Endothelial cell of umbilical vein (primary cell): ENCODE results near the gene PDE7B.

Experiments
- CTCF ChIP-seq, 2 donors: IDR thresholded peaks; 1 replicate in 1 of 2; 2 replicates in 1 of 2; pipeline ENCODE4 v1.5.1; 2011; ENCODE audit warnings: low read length in 2 of 2, mild to moderate bottlenecking in 2 of 2, moderate library complexity in 2 of 2, control low read depth in 1 of 2, inconsistent platforms in 1 of 2, low read depth in 1 of 2; ENCODE audit not compliant: insufficient read depth in 1 of 2; ENCODE audit errors: extremely low read depth in 1 of 2
- EZH2 ChIP-seq: IDR thresholded peaks from 2 replicates; pipeline ENCODE4 v1.6.1; 2012; ENCODE audit warnings: borderline replicate concordance, low read depth, mild to moderate bottlenecking, moderate library complexity, low read length, inconsistent platforms; ENCODE audit not compliant: severe bottlenecking
- GATA2 ChIP-seq: IDR thresholded peaks from 2 replicates; pipeline ENCODE4 v1.7.0; 2011; ENCODE audit warnings: low read depth, mild to moderate bottlenecking, moderate library complexity, mixed read lengths, low read length; ENCODE audit not compliant: insufficient read length, insufficient read depth
- JUN ChIP-seq: IDR thresholded peaks from 2 replicates; pipeline ENCODE4 v1.6.1; 2011; ENCODE audit warnings: borderline replicate concordance, low read depth; ENCODE audit not compliant: insufficient read length, insufficient read depth
- MYC ChIP-seq: IDR thresholded peaks from one replicate; pipeline ENCODE4 v1.6.1; 2011; ENCODE audit warnings: mild to moderate bottlenecking, low read depth, low read length
- POLR2A ChIP-seq: IDR thresholded peaks from 2 replicates; pipeline ENCODE4 v1.6.1; 2012; ENCODE audit warnings: low read depth, mild to moderate bottlenecking, control low read depth, low read length
- POLR2AphosphoS5 ChIP-seq: IDR thresholded peaks from 2 replicates; pipeline ENCODE4 v1.6.1; 2012; ENCODE audit warnings: low read depth, mild to moderate bottlenecking, control low read depth, low read length, moderate library complexity; ENCODE audit not compliant: insufficient read depth

DNA sequence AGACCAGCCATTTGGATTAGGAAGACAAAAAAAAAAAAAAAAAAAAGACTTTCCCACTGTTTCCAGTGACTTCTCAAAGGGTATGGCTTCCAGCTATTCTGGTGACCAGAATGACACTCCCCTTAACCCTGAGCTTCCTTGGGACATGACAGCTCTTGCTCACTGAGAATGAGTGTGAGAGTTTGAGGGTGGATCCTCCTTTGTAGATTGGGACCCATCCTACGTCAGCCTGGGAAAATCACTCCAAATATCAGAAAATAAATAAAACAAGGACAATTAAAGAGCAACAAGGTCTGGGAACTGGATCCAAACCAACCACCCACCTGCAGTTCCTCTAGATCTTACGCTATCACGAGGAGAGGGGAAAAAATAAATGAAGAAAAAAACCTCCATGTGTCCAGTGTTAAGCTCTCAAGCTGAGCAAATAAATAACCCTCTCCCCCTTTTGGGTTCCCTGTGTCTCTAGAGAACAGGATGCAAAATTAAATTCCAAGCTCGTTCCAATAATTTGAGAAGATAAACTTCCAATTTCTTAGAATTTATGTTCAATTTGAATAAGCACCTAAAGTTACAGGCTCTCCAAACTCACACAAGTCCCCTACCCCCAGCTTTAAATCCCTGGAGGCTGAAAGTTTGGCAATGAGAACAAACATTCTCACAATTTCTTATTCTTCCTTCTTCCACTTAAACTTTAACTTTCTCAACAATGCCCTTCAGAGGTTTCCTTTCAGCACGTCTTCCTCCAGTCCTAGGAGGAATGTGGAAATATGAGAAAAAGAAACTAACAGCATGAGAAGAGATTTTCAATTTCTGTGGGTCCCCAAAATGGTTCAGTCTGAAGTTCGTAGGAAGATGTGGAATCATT is 228.4 kb downstream of the PDE7B start:
- TF ChIP-seq CTCF (IDR thresholded peaks at IDR 0.05; ENCODE audit: extremely low read depth in 1 of 2, insufficient read depth in 1 of 2, low read depth in 1 of 2, low read length in 2 of 2) (no peak), POLR2A (no peak), GATA2 (no peak), EZH2 (no peak), JUN (no peak), MYC (no peak), POLR2AphosphoS5 (no peak)
